ENCODE data around the gene KANSL1L. TPM values are rescaled to one million over a fixed set of nuclear protein-coding genes. Genes with fewer than 3 reads are reported as not detected.

Gene KANSL1L
- polyA plus RNA-seq, 1 of the 3 experiments (the other 2 are of a cell fraction) = 5.5 TPM

- Histone ChIP-seq H3K9me2 (no peaks in the 10 kb centered on the region), H3K27me3 (ENCODE audit: insufficient read depth) (no peaks in the 10 kb centered on the region), H3K9me3 (no peaks in the 10 kb centered on the region), H3K4me2 (no peak overlapping the region), H3K4me3 (ENCODE audit: low read depth in 2 of 2, low read length in 1 of 2) (no peak overlapping the region), H3F3A (replicated peaks; ENCODE audit: insufficient read depth) (no peaks in the 10 kb centered on the region), H3K4me1 (ENCODE audit: control insufficient read depth in 1 of 2, insufficient read depth in 2 of 2, low read depth in 1 of 2, low read length in 1 of 2) (no peaks in the 10 kb centered on the region), H2AFZ (ENCODE audit: low read depth) (no peak overlapping the region), H3K36me3 (replicated peaks in 1 of 2; ENCODE audit: control insufficient read depth in 1 of 2, insufficient read depth in 2 of 2, low read length in 1 of 2) (peaks cover 76 to 83% of the 10 kb centered on the region in 2 experiments), H3K27ac (ENCODE audit: low read depth in 2 of 2, low read length in 1 of 2) (no peak overlapping the region), H3K79me2 (ENCODE audit: insufficient read depth) (no peaks in the 10 kb centered on the region), H4K20me1 (ENCODE audit: insufficient read depth) (no peaks in the 10 kb centered on the region), H3K9ac (no peak overlapping the region)
- ChIA-PET POLR2A (no interaction called here), CTCF (no interaction called here)
- no peak for DNase-seq
- TF ChIP-seq REST (IDR thresholded peaks at IDR 0.05; ENCODE audit: low read depth, low read length) (no peak), ELF1 (IDR thresholded peaks at IDR 0.05) (no peak), RFX5 (IDR thresholded peaks at IDR 0.05; ENCODE audit: low read length) (no peak), TEAD4 (IDR thresholded peaks at IDR 0.05; ENCODE audit: borderline replicate concordance, insufficient read depth) (no peak), EP300 (IDR thresholded peaks at IDR 0.05; ENCODE audit: borderline replicate concordance in 1 of 2, low read depth in 1 of 2, low read length in 1 of 2) (no peak), RXRA (IDR thresholded peaks at IDR 0.05; ENCODE audit: borderline replicate concordance, low read depth) (no peak), MAX (IDR thresholded peaks at IDR 0.05; ENCODE audit: low read depth) (no peak), EZH2phosphoT487 (IDR thresholded peaks at IDR 0.05; ENCODE audit: borderline replicate concordance, low read depth) (no peak), TCF12 (IDR thresholded peaks at IDR 0.05) (no peak), PBX3 (IDR thresholded peaks at IDR 0.05) (no peak), FOSL2 (IDR thresholded peaks at IDR 0.05; ENCODE audit: borderline replicate concordance, low read depth) (no peak), FOXJ3 (CRISPR knock-in tag; IDR thresholded peaks at IDR 0.05) (no peak)
- WGBS (ENCODE audit: low lambda C conversion rate) = 97% methylated on average over 3 of the region's 3 CpGs
Measured at GRCh38 chr2:210022824-210023223, 148.4 kb downstream of the KANSL1L start.

- H3K79me2 ChIP-seq (ENCODE audit: insufficient read depth) = peaks cover 7% of the 10 kb centered on the region; the same call in 1 of the 2 replicates
- H3K9me2 ChIP-seq = no peaks in the 10 kb centered on the region
- H3K36me3 ChIP-seq (replicated peaks in 1 of 2; ENCODE audit: control insufficient read depth in 1 of 2, insufficient read depth in 2 of 2, low read length in 1 of 2) = peaks cover 92 to 96% of the 10 kb centered on the region in 2 experiments
- CTCF ChIA-PET = no interaction called here
- POLR2A ChIA-PET = no interaction called here
- WGBS (ENCODE audit: low lambda C conversion rate) = 96% methylated on average over 1 of the region's 1 CpG
- TF ChIP-seq REST (IDR thresholded peaks at IDR 0.05; ENCODE audit: low read depth, low read length) = no peak
- no peak for TF ChIP-seq RAD21 (IDR thresholded peaks at IDR 0.05; ENCODE audit: low read length)
- no peak overlapping the region for H3K4me2 ChIP-seq
- H3K4me3 ChIP-seq (ENCODE audit: low read depth in 2 of 2, low read length in 1 of 2) = no peak overlapping the region
- no peaks in the 10 kb centered on the region for H3F3A ChIP-seq (replicated peaks; ENCODE audit: insufficient read depth)
- no peaks in the 10 kb centered on the region for H3K4me1 ChIP-seq (ENCODE audit: control insufficient read depth in 1 of 2, insufficient read depth in 2 of 2, low read depth in 1 of 2, low read length in 1 of 2)
- no peaks in the 10 kb centered on the region for H3K27me3 ChIP-seq (ENCODE audit: insufficient read depth)
- no peak for DNase-seq
- peaks cover 2% of the 10 kb centered on the region; the same call in 1 of the 2 replicates for H4K20me1 ChIP-seq (ENCODE audit: insufficient read depth)
- no peaks in the 10 kb centered on the region for H3K9me3 ChIP-seq
- no peak overlapping the region for H3K9ac ChIP-seq
- H3K27ac ChIP-seq (ENCODE audit: low read depth in 2 of 2, low read length in 1 of 2) = no peak overlapping the region
- H2AFZ ChIP-seq (ENCODE audit: low read depth) = no peak overlapping the region
Measured at GRCh38 chr2:210020138-210020537, 151.1 kb downstream of the KANSL1L start.
